Esophagus squamous epithelium (tissue), 4 donors: ENCODE results near the gene ITGA11.

ENCODE experiments used
- POLR2A ChIP-seq, 4 donors: fragments of 450-650 bp; IDR thresholded peaks; one replicate each; pipeline ENCODE4 v1.6.1; 2017; ENCODE audit warnings: antibody characterized with exemption in 4 of 4, mild to moderate bottlenecking in 4 of 4, moderate library complexity in 3 of 4
- TF ChIP-seq, protein P1 (sequence below), 6 experiments: fragments of 450-650 bp in 4 of 6; fragments of 200-600 bp in 2 of 6; sonication (generic) in 2 of 6; IDR thresholded peaks; one replicate each; pipeline ENCODE4 v1.5.1; 2016 to 2019; ENCODE audit warnings: antibody characterized with exemption in 6 of 6, mild to moderate bottlenecking in 4 of 6, moderate library complexity in 4 of 6

DNA sequence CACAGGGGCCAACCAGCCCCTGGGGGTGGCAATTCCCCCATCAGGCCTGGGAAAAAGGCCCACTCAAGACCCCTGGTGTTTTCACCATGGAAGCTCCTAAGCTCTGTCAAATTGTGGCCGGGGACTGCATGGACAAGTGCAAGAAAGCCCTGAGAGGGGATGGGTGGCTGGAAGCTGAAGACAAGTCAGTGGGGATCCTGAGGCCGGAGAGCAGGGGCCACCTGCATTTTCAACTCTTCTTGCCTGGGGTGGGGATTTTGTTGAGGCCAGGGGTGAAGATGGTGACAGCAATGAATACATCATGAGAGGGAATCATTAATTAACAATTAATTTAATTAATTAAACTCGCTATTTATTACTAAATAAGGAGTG lies 120.5 kb downstream of the ITGA11 start:
- TF ChIP-seq, protein P1, sequence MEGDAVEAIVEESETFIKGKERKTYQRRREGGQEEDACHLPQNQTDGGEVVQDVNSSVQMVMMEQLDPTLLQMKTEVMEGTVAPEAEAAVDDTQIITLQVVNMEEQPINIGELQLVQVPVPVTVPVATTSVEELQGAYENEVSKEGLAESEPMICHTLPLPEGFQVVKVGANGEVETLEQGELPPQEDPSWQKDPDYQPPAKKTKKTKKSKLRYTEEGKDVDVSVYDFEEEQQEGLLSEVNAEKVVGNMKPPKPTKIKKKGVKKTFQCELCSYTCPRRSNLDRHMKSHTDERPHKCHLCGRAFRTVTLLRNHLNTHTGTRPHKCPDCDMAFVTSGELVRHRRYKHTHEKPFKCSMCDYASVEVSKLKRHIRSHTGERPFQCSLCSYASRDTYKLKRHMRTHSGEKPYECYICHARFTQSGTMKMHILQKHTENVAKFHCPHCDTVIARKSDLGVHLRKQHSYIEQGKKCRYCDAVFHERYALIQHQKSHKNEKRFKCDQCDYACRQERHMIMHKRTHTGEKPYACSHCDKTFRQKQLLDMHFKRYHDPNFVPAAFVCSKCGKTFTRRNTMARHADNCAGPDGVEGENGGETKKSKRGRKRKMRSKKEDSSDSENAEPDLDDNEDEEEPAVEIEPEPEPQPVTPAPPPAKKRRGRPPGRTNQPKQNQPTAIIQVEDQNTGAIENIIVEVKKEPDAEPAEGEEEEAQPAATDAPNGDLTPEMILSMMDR (IDR thresholded peaks at IDR 0.05): no peak
- no peak for TF ChIP-seq POLR2A (IDR thresholded peaks at IDR 0.05)
